ENCODE results near the gene FBLN2. TPM values are rescaled to one million over a fixed set of nuclear protein-coding genes. Genes with fewer than 3 reads are reported as not detected.

The FBLN2 gene
- polyA plus RNA-seq, 3 donors = 0.08 TPM; not detected in 2

DNA sequence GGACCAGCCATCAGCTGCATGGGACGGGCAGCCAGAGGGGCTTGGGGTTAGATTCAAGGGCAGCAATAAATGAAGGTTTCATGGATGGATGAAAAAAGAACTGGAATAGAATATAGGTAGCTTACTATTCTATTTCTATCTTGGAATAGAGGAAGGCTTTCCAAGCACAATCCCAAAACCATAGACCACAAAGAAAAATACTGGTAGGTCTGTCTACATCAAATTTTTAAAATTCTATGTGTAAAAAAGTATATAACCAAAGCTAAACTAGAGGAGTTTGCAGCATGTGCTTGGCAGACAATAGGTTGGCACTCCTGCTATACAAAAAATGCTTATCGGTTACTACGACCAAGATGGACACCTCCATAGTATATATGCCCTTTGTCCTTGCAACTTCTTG lies 7.2 kb upstream of the FBLN2 start:
- TF ChIP-seq, protein P1, sequence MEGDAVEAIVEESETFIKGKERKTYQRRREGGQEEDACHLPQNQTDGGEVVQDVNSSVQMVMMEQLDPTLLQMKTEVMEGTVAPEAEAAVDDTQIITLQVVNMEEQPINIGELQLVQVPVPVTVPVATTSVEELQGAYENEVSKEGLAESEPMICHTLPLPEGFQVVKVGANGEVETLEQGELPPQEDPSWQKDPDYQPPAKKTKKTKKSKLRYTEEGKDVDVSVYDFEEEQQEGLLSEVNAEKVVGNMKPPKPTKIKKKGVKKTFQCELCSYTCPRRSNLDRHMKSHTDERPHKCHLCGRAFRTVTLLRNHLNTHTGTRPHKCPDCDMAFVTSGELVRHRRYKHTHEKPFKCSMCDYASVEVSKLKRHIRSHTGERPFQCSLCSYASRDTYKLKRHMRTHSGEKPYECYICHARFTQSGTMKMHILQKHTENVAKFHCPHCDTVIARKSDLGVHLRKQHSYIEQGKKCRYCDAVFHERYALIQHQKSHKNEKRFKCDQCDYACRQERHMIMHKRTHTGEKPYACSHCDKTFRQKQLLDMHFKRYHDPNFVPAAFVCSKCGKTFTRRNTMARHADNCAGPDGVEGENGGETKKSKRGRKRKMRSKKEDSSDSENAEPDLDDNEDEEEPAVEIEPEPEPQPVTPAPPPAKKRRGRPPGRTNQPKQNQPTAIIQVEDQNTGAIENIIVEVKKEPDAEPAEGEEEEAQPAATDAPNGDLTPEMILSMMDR (IDR thresholded peaks at IDR 0.05) = no peak
- no peaks in the 10 kb centered on the region for H3K36me3 Mint-ChIP-seq
- no peaks in the 10 kb centered on the region for H3K27me3 ChIP-seq (ENCODE audit: control insufficient read depth in 2 of 2, insufficient read depth in 2 of 2, low read length in 2 of 2)

DNA sequence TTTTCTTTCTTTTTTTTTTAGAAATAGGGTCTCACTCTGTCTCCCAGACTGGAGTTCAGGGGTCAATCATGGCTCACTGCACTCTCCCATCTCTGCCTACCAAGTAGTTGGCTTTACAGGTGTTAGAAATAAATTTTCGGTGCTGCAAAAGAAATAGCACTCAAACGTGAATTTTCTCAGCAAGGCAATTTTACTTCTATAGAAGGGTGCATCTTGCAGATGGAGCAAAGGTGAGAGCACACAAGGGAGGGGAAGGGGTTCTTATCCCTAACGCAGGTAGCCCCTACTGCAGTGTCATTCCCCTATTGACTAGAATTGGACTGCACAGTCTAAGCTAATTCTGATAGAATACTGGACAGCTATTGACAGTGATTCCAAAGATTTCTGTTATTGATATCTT lies 6.8 kb upstream of the FBLN2 start:
- Histone ChIP-seq H3K27ac (ENCODE audit: low read depth in 1 of 2, low read length in 2 of 2) (no peak overlapping the region), H3K36me3 (replicated peaks in 1 of 2; ENCODE audit: control insufficient read depth in 1 of 2, insufficient read depth in 2 of 2, low read length in 2 of 2) (no peaks in the 10 kb centered on the region), H3K4me3 (replicated peaks in 1 of 3; ENCODE audit: low read depth in 2 of 3, low read length in 3 of 3) (no peak overlapping the region), H3K9me3 (replicated peaks in 1 of 2; ENCODE audit: control insufficient read depth in 1 of 2, insufficient read depth in 1 of 2, low read length in 2 of 2) (peaks cover 0 to 3% of the 10 kb centered on the region in 2 donors), H3K4me1 (ENCODE audit: control insufficient read depth in 1 of 2, insufficient read depth in 2 of 2, low read length in 2 of 2) (no peaks in the 10 kb centered on the region), H3K27me3 (ENCODE audit: control insufficient read depth in 2 of 2, insufficient read depth in 2 of 2, low read length in 2 of 2) (no peaks in the 10 kb centered on the region), H4K20me1 (ENCODE audit: insufficient read depth, low read length) (no peaks in the 10 kb centered on the region), H3K79me2 (ENCODE audit: insufficient read depth, low read length) (no peaks in the 10 kb centered on the region), H3K9ac (ENCODE audit: insufficient read depth, low read length, poor library complexity, severe bottlenecking) (no peak overlapping the region), H2AFZ (ENCODE audit: insufficient read depth, low read depth, low read length, poor library complexity, severe bottlenecking) (no peak overlapping the region), H3K4me2 (replicated peaks; ENCODE audit: extremely low read depth, low read length, poor library complexity, severe bottlenecking) (no peak overlapping the region)
- no peak overlapping the region for H3K4me3 Mint-ChIP-seq
- H3K27me3 Mint-ChIP-seq (ENCODE audit: low read depth in 3 of 3) = peaks cover 8 to 11% (median 9%) of the 10 kb centered on the region in 3 donors
- no peak overlapping the region for H3K27ac Mint-ChIP-seq
- intact Hi-C loops (cut with micrococcal nuclease) = no loop called here
- H3K36me3 Mint-ChIP-seq = no peaks in the 10 kb centered on the region
- TF ChIP-seq, protein P1 (IDR thresholded peaks at IDR 0.05) = no peak
- no peak for DNase-seq
- H3K9me3 Mint-ChIP-seq = peaks cover 0 to 10% (median 6%) of the 10 kb centered on the region in 7 donors
- no CpG with 5 or more reads among the region's 3 CpGs for WGBS (ENCODE audit: insufficient coverage)
- H3K4me1 Mint-ChIP-seq = no peaks in the 10 kb centered on the region

More for the DNA sequence above, 7.2 kb upstream of the FBLN2 start:
- H3K9ac ChIP-seq (ENCODE audit: insufficient read depth, low read length, poor library complexity, severe bottlenecking) = no peak overlapping the region
- no peaks in the 10 kb centered on the region for H3K4me1 ChIP-seq (ENCODE audit: control insufficient read depth in 1 of 2, insufficient read depth in 2 of 2, low read length in 2 of 2)
- intact Hi-C loops (cut with micrococcal nuclease) = no loop called here
- H3K27ac Mint-ChIP-seq = no peak overlapping the region
- peaks cover 0 to 10% (median 6%) of the 10 kb centered on the region in 7 donors for H3K9me3 Mint-ChIP-seq
- H2AFZ ChIP-seq (ENCODE audit: insufficient read depth, low read depth, low read length, poor library complexity, severe bottlenecking) = no peak overlapping the region
- DNase-seq = no peak
- peaks cover 10 to 11% (median 10%) of the 10 kb centered on the region in 3 donors for H3K27me3 Mint-ChIP-seq (ENCODE audit: low read depth in 3 of 3)
- H3K4me1 Mint-ChIP-seq = peaks cover 4% of the 10 kb centered on the region
- peaks cover 0 to 3% of the 10 kb centered on the region in 2 donors for H3K9me3 ChIP-seq (replicated peaks in 1 of 2; ENCODE audit: control insufficient read depth in 1 of 2, insufficient read depth in 1 of 2, low read length in 2 of 2)
- H3K36me3 ChIP-seq (replicated peaks in 1 of 2; ENCODE audit: control insufficient read depth in 1 of 2, insufficient read depth in 2 of 2, low read length in 2 of 2) = no peaks in the 10 kb centered on the region
- no peaks in the 10 kb centered on the region for H4K20me1 ChIP-seq (ENCODE audit: insufficient read depth, low read length)
- no peaks in the 10 kb centered on the region for H3K79me2 ChIP-seq (ENCODE audit: insufficient read depth, low read length)
- no CpG with 5 or more reads among the region's 3 CpGs for WGBS (ENCODE audit: insufficient coverage)
- H3K4me3 ChIP-seq (replicated peaks in 1 of 3; ENCODE audit: low read depth in 2 of 3, low read length in 3 of 3) = no peak overlapping the region
- H3K4me3 Mint-ChIP-seq = no peak overlapping the region
- H3K27ac ChIP-seq (ENCODE audit: low read depth in 1 of 2, low read length in 2 of 2) = no peak overlapping the region
- no peak overlapping the region for H3K4me2 ChIP-seq (replicated peaks; ENCODE audit: extremely low read depth, low read length, poor library complexity, severe bottlenecking)

Measured in CD14-positive monocyte (primary cell).